ENCODE results near the gene ARPP19. TPM values are rescaled to one million over a fixed set of nuclear protein-coding genes. Genes with fewer than 3 reads are reported as not detected.

ARPP19 gene, protein sequence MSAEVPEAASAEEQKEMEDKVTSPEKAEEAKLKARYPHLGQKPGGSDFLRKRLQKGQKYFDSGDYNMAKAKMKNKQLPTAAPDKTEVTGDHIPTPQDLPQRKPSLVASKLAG
- 136 and 226 TPM in 2 replicates for total RNA-seq

DNA sequence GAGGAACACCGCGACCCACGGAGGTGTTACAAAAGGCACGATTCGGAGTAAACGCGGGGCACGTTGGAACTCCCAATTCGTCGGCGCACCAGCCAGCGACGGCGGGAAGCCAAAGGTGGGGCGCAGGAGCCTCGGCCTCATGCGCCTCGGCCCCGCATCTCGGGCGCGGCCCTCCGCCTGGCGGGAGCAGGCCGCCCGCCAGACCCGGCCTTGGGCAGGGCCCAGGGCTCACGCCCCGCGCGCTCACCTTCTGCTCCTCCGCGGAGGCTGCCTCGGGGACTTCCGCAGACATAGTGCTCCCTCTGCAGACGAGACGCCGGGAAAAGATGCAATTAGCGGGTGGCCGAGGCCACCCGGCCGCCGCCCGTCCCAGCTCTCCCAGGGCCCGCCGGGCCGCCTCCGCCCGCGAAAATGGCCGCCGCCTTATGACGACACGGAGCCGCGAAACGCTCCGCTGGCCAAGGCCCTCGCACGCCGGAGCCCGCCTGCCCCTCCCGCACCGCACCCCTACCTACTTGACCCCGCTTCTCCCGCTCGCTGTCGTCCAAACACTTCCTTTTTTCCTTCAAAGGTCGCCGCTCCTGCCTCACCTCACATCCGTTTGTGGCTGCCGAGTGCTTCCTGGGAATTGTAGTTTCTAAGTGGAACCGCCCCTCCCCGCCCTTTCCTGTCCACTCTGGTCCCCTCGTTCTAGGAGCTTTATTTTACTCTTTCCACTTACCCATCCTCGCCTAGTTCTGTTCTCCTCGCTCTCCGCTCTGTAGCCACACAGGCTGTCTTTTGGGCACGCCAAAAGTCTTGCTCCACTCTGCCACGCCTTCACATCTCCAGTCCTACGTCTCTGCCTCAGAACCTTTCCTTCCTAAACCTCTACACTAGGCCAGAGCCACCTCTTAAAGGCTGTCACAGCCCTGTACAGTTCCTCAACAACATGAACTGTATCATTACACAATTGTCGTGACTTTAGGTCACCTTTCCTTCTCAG is at the start of gene ARPP19:
ARPP19 (minus strand) TSS at position 430 of the 985 bp plus-strand sequence; CDS start at position 292, 138 bp downstream.

DNA sequence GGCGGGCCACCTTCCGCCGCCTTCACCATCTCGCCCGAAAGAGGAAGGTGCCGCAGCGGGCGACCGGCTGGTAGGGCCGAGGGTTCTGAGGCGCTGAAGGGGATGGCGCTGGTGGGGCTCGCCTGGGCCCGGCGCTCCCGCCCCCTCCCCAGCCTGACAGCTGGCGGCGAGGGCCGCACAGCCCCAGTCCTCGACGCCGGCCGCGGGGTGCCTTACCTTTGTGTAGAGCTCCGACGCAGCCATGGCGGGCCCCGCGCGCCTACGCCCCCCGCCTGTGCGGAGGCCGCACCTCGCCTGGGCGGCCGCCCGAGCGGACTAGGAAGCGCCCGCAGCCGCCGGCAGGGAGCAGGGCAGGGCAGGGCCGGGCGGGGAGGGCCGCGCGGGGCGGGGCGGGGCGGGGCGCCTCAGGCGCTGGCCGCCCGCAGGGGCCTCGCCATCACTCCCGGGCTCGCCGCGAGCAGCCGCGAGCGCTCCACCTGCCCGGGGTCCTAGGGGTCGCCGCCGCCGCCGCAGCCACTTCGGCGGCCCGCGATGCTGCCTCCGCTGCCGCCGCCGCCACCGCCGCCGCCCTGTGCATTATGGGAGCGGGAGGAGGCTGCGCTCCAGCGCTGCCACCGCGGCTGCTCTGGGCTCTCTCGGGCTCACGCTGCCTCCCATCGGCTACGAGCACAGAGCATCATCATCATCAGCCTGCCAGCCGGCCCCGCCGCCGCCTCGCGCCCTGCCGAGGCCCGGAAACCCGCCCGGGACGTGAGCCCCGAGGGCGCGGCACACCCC is 40.1 kb downstream of the ARPP19 start, which contains the start of gene MYO5A:
MYO5A (minus strand) TSS at position 317 of the 777 bp plus-strand sequence; CDS start at position 243, 74 bp downstream.

Other genes with a start within 250 kb of the ARPP19 start
- gene MYO5A, start 40.1 kb downstream of the ARPP19 start, total RNA-seq: 55.2 and 74.4 TPM in 2 replicates
- 15.6 and 24.0 TPM in 2 replicates for gene ATOSA, start 110.4 kb upstream of the ARPP19 start, total RNA-seq
- gene ONECUT1, start 221.3 kb upstream of the ARPP19 start, total RNA-seq: not detected in 2 replicates

Data from epithelial cell of umbilical artery (primary cell).